Duodenal mucosa (tissue), 2 donors: ENCODE results near the gene TRERF1.

ENCODE experiments used
- H3K27ac ChIP-seq: one replicate; pipeline ENCODE4 v1.7.0; 2013; ENCODE audit warnings: low read depth, low read length
- H3K27me3 ChIP-seq, 2 donors: one replicate each; pipeline ENCODE4 v1.7.0; 2013; ENCODE audit warnings: low read length in 2 of 2, control low read depth in 1 of 2; ENCODE audit not compliant: insufficient read depth in 2 of 2, control insufficient read depth in 1 of 2
- H3K36me3 ChIP-seq, 2 donors: one replicate each; pipeline ENCODE4 v1.7.0; 2013; ENCODE audit warnings: low read length in 2 of 2, control low read depth in 1 of 2; ENCODE audit not compliant: insufficient read depth in 2 of 2, control insufficient read depth in 1 of 2
- H3K4me1 ChIP-seq, 2 donors: one replicate each; pipeline ENCODE4 v1.7.0; 2013; ENCODE audit warnings: low read length in 2 of 2, control low read depth in 1 of 2; ENCODE audit not compliant: insufficient read depth in 2 of 2, control insufficient read depth in 1 of 2
- H3K4me3 ChIP-seq, 2 donors: one replicate each; pipeline ENCODE4 v1.7.0; 2013; ENCODE audit warnings: low read length in 2 of 2, low read depth in 1 of 2
- H3K9ac ChIP-seq, 2 donors: one replicate each; pipeline ENCODE4 v1.7.0; 2013; ENCODE audit warnings: low read length in 2 of 2, low read depth in 1 of 2
- H3K9me3 ChIP-seq, 2 donors: one replicate each; pipeline ENCODE4 v1.7.0; 2013; ENCODE audit warnings: low read length in 2 of 2, control low read depth in 1 of 2; ENCODE audit not compliant: control insufficient read depth in 1 of 2

The TRERF1 gene

GRCh38 chr6:42315259-42315990, 136.3 kb downstream of the TRERF1 start:
- Histone ChIP-seq H3K9ac (no peak overlapping the region), H3K27me3 (no peaks in the 10 kb centered on the region), H3K9me3 (no peaks in the 10 kb centered on the region), H3K4me3 (no peak overlapping the region), H3K36me3 (peaks cover 0 to 2% of the 10 kb centered on the region in 2 donors), H3K4me1 (peaks cover 23 to 30% of the 10 kb centered on the region in 2 donors), H3K27ac (no peak overlapping the region)

DNA sequence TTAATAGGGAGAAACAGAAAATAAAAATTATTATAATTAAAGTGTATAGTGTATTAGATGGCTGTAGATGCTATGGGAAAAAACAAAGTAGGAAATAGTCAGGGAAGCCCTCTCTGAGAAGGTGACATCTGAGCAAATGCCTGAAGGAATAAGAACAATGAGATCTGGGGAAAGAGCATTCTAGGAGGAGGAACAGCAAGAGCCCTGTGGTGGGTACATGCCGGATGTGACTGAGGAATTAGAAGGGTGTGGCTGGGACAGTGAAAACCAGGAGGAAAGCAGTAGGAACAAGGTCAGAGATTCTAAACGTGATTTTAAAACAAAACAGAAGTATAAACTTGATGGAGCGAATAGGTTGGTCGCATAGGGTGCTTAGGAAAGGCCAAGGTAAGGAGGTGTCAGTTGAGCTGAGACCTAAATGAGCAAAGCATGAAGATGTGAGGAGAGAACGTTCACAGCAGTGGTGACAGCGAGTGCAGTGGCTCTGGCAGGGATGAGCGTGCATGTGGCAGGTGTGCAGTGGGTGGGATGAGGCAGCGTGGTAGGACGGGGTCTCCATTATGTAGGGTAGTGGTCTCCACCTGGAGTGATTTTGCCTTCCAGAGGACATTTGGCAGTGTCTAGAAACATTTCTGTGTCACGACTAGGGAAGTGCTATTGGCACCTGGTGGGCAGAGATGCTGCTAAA, 137.0 kb downstream of the TRERF1 start:
- Histone ChIP-seq H3K9ac (no peak overlapping the region), H3K4me1 (peaks cover 23 to 30% of the 10 kb centered on the region in 2 donors), H3K9me3 (no peaks in the 10 kb centered on the region), H3K27me3 (no peaks in the 10 kb centered on the region), H3K4me3 (no peak overlapping the region), H3K27ac (no peak overlapping the region), H3K36me3 (peaks cover 0 to 2% of the 10 kb centered on the region in 2 donors)

DNA sequence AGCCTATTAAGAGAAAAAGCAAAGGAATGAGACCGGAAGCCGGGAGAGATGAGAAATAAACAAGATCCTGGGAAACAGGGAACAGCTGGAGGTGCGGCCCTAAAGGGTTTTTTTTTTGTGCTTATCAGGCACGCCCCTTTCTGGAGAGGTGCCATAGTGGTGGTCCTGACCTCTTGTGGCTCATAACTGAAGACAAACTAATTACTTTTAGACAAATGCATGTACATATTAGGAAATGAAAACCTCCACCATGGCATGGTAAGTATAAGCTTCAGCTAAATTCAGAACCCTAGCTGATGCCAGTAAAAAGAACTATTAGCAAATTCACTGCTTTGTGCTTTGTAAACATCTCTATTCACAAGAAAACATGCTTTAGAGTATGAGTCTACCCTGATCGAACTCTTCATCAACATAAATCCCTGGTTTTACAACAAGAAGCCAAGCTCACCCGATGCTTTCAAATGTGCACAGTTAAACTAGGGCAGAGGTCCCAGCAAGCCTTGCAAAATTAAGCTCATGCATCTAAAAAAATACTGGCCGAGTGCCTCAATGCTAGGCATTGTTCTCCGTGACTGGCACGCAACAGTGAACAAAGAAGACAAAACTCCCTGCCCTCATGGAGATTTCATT, 137.7 kb downstream of the TRERF1 start:
- Histone ChIP-seq H3K36me3 (peaks cover 0 to 2% of the 10 kb centered on the region in 2 donors), H3K27me3 (no peaks in the 10 kb centered on the region), H3K4me1 (peaks cover 23 to 30% of the 10 kb centered on the region in 2 donors), H3K9me3 (no peaks in the 10 kb centered on the region), H3K4me3 (no peak overlapping the region), H3K27ac (no peak overlapping the region), H3K9ac (no peak overlapping the region)

- H3K9ac ChIP-seq: peak overlapping the region in 1 of 2 donors; percentile 16
- peaks cover 0 to 2% of the 10 kb centered on the region in 2 donors for H3K36me3 ChIP-seq
- no peaks in the 10 kb centered on the region for H3K27me3 ChIP-seq
- H3K9me3 ChIP-seq: no peaks in the 10 kb centered on the region
- H3K4me1 ChIP-seq: peaks cover 23 to 30% of the 10 kb centered on the region in 2 donors
- no peak overlapping the region for H3K4me3 ChIP-seq
- no peak overlapping the region for H3K27ac ChIP-seq
Measured at GRCh38 chr6:42313038-42313437, 138.7 kb downstream of the TRERF1 start.

DNA sequence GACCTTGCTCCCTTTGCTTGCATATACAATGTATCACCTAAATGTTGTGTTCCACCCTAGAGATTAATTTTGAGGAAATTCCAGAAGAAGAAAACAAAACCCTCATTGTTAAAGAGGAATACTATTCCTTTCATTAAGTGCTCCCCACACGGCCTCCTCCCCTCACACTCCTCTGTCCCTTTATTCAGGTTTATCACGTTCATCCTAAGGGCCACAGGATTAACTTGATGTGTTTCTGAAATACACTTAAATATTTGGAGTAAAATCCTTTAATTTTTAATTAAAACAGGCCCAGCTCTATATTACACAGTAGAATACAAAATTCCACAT, 144.6 kb downstream of the TRERF1 start:
- Histone ChIP-seq H3K27me3 (no peaks in the 10 kb centered on the region), H3K9me3 (no peaks in the 10 kb centered on the region), H3K4me3 (no peak overlapping the region), H3K27ac (no peak overlapping the region), H3K4me1 (peaks cover 23 to 29% of the 10 kb centered on the region in 2 donors), H3K36me3 (no peaks in the 10 kb centered on the region), H3K9ac (no peak overlapping the region)

DNA sequence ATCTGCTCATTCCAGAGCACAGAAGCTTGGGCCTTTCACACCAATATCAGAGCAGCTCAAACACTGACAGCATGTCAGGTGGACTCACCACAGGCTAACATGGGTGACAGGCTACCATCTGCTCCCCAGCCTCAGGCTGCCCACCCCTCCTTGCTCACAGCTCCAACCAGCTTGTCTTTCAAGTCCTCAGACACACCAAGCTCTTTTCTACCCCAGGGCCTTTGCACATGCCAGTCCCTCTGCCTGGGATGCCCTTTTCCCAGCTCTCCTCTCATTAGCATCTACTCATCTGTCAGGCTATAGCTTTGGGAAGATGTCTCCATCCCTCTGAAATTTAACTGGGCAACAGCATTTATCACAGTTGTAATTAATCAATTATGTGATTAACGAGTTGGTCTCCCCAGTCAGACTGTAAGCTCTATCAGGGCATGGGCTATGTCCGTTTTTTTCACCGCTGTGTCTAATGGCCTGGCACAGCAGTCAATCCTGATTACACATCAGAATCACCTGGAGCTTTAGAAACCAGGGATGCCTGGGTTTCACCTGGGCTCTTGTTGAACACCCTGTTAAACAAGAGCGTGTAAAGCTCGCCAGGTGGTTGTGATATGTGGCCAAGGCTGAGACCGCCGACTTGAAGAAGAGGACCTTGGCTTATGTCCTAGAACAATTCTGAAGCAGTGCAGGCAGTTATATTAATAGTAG, 145.1 kb downstream of the TRERF1 start:
- Histone ChIP-seq H3K27ac (no peak overlapping the region), H3K4me3 (no peak overlapping the region), H3K27me3 (no peaks in the 10 kb centered on the region), H3K9me3 (no peaks in the 10 kb centered on the region), H3K36me3 (no peaks in the 10 kb centered on the region), H3K4me1 (peaks cover 23 to 34% of the 10 kb centered on the region in 2 donors), H3K9ac (no peak overlapping the region)

DNA sequence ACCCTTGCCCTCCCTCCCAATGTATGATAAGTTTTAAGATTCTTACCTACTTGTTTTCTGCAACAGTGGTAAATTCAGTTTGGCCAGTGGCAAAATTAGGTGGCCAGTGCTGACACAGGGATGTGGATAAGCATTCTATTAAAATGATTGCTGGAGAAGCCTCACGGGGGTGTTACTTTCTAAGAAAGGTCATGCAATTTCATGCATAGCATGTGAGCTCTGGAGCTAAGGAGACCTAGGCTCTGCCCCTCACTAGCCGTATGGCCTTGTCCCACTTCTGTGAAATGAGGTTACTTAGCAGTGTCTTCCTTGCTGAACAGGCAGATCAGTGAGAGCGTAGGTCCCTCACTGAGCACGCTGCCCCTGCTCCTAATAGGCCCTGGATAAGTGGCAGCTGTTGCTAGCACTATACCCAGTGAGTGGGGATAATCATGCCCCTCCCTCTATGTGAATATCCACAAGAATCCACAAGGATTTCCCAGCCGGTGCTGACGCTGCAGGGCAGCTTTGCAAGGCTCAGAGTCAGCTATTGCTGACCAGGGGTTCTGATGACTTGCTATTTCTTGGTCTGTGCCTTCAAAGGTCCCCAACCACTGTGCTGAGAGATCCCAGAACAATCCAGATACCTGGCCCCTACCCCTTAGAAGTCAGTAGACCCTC, 147.5 kb downstream of the TRERF1 start:
- H3K4me1 ChIP-seq: peaks cover 23 to 34% of the 10 kb centered on the region in 2 donors
- no peak overlapping the region for H3K9ac ChIP-seq
- H3K9me3 ChIP-seq: no peaks in the 10 kb centered on the region
- no peaks in the 10 kb centered on the region for H3K27me3 ChIP-seq
- no peak overlapping the region for H3K4me3 ChIP-seq
- peaks cover 0 to 3% of the 10 kb centered on the region in 2 donors for H3K36me3 ChIP-seq
- no peak overlapping the region for H3K27ac ChIP-seq

GRCh38 chr6:42302411-42302810, 149.3 kb downstream of the TRERF1 start:
- H3K36me3 ChIP-seq: peaks cover 0 to 3% of the 10 kb centered on the region in 2 donors
- H3K9ac ChIP-seq: no peak overlapping the region
- no peak overlapping the region for H3K27ac ChIP-seq
- no peaks in the 10 kb centered on the region for H3K27me3 ChIP-seq
- no peak overlapping the region for H3K4me3 ChIP-seq
- H3K4me1 ChIP-seq: peaks cover 22 to 34% of the 10 kb centered on the region in 2 donors
- no peaks in the 10 kb centered on the region for H3K9me3 ChIP-seq

DNA sequence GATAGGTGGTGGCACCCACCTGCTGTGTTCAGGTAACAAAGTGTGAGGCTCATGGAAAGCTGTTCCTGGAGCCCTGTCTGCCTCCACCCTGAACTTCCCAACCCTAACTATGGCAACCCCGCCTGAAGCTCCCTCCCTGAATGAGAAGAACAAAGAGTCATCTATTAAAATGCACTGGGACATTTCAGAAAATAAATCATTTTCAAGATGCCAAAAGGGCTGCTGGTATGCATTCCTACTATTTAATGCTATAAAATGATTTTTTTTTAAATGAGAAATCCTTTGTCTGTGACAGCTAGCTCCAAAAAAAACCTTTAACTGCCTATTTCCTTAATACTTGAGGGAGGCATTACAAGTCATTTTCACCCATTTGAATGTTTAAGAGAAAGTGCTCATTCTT, 149.7 kb downstream of the TRERF1 start:
- no peak overlapping the region for H3K4me3 ChIP-seq
- no peak overlapping the region for H3K27ac ChIP-seq
- peaks cover 0 to 3% of the 10 kb centered on the region in 2 donors for H3K36me3 ChIP-seq
- peaks cover 18 to 34% of the 10 kb centered on the region in 2 donors for H3K4me1 ChIP-seq
- no peaks in the 10 kb centered on the region for H3K27me3 ChIP-seq
- no peaks in the 10 kb centered on the region for H3K9me3 ChIP-seq
- H3K9ac ChIP-seq: no peak overlapping the region
